Femur (tissue), 1 donor: ENCODE data around the gene KLRC4.
"Not testable (repeated sequence)": the region's sequence is repeated elsewhere in the genome, so short reads cannot be mapped to it uniquely, and the experiment has no call there.

Experiments used
- DNase-seq: peaks from one replicate; pipeline ENCODE4 v3.0.0-alpha.2; 2017

KLRC4 gene, protein sequence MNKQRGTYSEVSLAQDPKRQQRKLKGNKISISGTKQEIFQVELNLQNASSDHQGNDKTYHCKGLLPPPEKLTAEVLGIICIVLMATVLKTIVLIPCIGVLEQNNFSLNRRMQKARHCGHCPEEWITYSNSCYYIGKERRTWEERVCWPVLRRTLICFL

DNA sequence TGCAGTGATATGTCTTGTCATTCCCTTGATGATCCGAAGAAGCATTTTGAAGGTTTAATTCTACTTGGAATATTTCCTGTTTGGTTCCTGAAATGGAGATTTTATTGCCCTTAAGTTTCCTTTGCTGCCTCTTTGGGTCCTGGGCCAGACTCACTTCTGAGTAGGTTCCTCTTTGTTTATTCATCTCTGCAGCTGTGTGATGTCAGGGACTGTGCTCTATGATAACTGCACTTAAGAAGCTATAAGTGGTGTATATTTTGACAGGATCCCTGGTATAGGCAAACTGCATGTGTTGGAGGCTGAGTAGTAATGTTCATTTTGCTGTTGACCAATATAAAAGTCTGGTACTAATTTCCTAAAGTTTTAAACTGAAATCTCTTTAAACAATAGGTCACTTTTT, at the start of gene KLRC4:
Gene KLRC4, minus strand, starts transcription at position 366 of the 400 bp plus-strand sequence. Its CDS starts 182 bp downstream, at position 184.
- no peak for DNase-seq

DNA sequence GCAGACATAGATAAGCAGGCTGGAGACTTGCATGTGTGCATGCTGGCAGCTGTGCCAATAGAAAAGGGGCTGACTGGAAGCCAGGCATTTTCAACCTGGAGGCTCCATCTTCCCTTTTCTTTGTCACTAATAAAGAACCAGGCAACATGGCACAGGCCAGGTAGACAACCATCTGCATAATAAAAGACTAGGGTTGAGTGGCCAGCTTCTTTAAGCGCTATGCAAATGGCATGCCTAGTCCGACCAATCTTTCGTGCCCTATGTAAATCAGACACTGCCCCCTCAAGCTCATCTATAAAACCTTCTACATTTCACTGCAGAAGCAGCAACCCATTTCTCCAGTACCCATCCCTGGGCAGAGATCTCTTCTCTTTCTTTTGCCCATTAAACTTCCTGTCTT, 48.2 kb upstream of the KLRC4 start:
- DNase-seq: no peak

DNA sequence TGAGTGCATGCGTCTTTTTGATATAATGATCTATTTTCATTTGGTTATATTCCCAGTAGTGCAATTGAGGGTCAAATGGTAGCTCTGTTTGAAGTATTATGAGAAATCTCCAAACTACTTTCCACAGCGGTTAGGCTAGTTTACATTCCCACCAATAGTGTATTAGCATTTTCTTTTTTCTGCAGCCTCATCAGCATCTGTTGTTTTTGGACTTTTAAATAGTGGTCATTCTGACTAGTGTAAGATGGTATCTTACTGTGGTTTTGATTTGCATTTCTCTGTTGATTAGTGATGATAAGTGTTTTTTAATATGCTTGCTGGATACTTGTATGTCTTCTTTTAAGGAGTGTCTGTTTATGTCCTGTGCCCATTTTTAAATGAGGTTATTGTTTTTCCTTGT, 47.3 kb upstream of the KLRC4 start:
- DNase-seq: no peak

DNA sequence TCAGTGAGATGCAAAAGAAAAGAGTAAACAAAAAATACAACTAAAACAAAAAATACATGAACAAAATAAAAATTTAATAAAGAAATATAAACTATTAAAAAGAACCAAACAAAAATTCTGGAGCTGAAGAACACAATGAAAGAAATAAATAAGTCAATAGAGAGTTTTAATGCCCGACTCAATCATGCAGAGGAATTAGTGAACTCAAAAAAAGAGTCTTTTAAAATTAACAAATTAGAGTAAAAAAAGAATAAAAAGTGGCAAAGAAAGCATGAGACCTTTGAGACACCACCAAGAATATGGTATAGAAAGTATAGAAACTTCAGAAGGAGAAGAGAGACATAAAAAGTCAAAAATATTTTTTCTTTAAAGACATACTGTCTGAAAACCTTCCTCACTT, 46.2 kb upstream of the KLRC4 start:
- no peak for DNase-seq

DNA sequence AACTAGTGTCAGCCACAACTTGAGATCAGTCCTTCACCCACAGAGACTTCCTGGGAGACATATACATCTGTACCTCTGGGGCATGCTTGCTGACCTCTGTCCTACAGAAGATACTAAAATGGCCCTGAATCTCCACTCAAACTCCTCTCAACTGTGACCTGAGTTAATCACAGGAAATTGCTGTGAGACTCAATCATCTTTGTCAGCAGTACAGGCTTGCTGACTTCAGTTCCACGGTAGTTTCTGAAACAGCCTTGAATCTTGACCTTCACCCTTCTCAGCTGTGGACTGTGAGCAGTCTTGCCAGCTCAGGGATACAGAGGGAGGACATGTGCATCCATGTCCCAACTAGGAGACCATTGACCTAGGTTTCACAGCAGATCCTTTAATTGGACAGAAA, 45.0 kb upstream of the KLRC4 start:
- DNase-seq: no peak

DNA sequence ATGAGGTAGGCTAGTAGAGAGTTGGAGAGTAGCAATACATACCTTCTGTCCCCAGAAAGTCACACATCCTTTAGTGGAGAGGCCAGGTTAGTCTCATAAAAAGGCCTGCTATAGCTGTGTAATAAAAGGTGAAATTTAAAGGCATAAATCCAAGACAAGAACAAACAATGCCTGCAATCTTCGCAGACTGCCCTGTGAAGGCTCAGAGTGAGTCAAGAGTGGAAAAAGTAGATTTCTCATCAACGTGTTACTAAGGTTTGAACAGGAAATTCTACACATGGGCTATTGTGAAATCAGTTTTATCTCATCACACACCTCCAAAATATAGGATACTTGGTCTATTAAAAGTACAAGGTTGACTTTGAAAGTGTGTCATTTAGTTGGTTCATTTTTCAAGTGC, 43.6 kb upstream of the KLRC4 start, which contains the start of gene KLRC1:
Gene KLRC1, minus strand, starts transcription at position 222 of the 400 bp plus-strand sequence. CDS start 2,221 bp downstream, outside the sequence.
- DNase-seq: no peak

DNA sequence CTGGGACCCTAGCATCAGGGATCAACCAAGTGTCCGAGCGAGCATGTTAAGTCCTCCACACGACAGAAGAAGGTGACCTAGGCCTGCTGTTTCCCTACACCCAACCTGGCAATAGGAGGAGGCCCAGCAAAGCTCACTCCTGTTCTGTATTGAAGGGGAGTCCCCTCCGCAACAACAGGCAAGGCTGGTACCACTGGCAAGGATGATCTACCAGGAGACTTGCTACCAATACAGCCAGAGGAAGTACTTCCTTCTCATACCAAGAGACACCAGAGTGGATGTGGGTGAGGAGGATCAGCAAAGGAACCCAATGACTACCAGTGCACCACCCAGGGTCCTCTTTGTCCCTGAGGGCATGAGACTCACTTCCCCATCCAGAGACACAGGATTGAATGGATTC, 38.7 kb upstream of the KLRC4 start:
- peak; percentile 12 for DNase-seq

DNA sequence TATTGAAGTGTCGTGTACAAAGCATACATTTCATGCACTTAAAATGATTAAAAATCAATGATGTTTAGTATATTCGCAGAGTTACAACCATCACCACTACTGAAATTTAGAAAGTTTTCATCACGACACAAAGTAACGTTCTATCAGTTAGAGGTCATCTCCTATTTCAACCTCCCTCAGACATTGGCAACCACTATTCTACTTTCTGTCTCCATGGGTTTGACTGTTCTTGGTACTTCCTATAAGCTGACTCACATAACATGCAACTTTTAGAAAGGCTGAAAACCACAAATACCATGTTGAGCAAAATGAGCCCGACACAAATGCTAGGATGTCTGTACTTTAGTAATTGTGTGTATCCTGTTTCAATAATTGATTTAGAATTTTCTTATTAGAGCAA, 36.5 kb upstream of the KLRC4 start:
- DNase-seq: not testable (repeated sequence)

DNA sequence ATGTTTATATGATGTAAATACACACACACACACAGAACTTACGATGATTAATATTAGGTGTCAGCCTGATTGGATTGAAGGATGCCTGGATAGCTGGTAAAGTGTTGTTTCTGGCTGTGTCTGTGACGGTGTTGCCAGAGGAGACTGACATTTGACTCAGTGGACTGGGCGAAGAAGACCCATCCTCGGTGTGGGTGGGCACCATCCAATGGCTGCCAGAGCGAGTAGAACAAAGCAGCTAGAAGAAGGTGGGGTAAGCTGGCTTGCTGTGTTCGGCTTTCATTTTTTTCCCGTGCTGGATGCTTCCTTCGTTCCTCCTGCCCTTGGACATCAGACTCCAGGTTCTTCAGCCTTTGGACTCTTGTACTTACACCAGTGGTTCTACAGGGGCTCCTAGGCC, 31.6 kb upstream of the KLRC4 start:
- not testable (repeated sequence) for DNase-seq

DNA sequence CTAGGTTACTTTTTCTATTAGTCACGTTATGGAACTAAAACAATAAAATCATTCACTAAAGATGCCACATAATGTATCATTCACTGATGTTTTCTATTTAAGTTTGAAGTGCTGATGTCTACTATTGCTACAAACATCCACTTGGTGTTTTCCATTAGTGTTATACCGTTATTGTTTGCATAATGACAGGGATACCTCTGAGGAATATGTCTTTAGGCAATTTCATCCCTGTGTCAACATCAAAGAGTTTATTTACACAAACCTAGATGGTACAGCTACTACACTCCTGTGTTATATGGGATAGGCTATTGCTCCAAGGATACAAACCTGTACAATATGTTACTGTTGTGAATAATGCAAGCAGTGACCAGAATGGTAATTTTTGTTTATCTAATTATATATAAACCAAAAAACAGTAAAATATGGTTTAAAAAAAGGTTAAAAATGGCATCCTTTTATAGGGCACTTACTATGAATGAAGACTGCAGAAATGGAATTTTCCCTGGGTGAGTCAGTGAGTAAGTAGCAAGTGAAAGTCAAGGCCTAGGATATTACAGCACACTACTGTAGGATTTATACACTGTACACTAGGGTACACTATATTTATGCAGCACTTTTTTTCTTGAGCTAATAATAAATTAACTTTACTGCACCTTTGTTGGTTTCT, 30.2 kb upstream of the KLRC4 start:
- DNase-seq: not testable (repeated sequence)

DNA sequence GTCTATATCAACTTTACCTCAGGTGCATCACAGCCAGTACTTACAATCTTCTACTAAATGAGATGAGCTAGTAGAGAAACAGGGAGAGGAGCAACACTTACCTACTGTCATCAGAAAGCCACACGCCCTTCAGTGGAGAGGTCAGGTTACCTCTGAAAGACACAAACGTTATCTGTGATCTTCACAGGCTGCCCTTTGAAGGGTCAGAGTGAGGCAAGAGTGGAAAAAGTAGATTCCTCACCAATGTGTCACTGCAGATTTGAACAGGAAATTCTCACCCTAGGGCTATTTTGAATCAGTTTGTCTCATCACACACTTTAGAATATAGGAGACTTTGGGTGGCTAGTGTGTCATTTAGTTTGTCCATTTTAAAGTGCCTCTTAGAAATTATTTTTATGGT, 28.0 kb upstream of the KLRC4 start:
- not testable (repeated sequence) for DNase-seq

DNA sequence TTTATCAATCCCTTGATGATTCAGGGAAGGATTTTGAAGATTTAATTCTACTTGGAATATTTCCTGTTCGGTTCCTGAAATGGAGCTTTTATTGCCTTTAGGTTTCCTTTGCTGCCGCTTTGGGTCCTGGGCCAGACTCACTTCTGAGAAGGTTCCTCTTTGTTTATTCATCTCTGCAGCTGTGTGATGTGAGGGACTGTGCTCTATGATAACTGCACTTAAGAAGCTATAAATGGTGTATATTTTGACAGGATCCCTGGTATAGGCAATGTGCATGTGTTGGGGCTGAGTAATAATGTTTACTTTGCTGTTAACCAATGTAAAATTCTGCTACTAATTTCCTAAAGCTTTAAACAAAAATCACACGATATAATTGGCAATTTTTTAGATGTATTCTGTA, 26.3 kb upstream of the KLRC4 start, which contains the start of gene KLRC2:
Gene KLRC2, minus strand, starts transcription at position 195 of the 400 bp plus-strand sequence. Its CDS starts 24 bp downstream, at position 171.
- DNase-seq: peak; percentile 20

DNA sequence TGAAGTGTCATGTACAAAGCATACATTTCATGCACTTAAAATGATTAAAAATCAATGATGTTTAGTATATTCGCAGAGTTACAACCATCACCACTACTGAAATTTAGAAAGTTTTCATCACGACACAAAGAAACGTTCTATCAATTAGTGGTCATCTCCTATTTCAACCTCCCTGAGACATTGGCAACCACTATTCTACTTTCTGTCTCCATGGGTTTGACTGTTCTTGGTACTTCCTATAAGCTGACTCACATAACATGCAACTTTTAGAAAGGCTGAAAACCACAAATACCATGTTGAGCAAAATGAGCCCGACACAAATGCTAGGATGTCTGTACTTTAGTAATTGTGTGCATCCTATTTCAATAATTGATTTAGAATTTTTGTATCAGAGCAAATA, 21.1 kb upstream of the KLRC4 start:
- DNase-seq: not testable (repeated sequence)

DNA sequence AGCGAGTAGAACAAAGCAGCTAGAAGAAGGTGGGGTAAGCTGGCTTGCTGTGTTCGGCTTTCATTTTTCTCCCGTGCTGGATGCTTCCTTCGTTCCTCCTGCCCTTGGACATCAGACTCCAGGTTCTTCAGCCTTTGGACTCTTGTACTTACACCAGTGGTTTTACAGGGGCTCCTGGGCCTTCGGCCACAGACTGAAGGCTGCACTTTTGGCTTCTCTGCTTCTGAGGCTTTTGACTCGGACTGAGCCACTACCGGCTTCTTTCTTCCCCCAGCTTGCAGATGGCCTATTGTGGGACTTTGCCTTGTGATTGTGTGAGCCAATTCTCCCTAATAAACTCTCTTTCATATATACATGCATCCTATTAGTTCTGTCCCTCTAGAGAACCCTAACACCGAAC, 16.4 kb upstream of the KLRC4 start:
- not testable (repeated sequence) for DNase-seq

DNA sequence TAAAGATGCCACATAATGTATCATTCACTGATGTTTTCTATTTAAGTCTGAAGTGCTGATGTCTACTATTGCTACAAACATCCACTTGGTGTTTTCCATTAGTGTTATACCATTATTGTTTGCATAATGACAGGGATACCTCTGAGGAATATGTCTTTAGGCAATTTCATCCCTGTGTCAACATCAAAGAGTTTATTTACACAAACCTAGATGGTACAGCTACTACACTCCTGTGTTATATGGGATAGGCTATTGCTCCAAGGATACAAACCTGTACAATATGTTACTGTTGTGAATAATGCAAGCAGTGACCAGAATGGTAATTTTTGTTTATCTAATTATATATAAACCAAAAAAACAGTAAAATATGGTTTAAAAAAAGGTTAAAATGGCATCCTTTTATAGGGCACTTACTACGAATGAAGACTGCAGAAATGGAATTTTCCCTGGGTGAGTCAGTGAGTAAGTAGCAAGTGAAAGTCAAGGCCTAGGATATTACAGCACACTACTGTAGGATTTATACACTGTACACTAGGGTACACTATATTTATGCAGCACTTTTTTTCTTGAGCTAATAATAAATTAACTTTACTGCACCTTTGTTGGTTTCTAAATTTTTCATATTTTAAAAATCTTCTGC, 14.8 kb upstream of the KLRC4 start:
- not testable (repeated sequence) for DNase-seq

DNA sequence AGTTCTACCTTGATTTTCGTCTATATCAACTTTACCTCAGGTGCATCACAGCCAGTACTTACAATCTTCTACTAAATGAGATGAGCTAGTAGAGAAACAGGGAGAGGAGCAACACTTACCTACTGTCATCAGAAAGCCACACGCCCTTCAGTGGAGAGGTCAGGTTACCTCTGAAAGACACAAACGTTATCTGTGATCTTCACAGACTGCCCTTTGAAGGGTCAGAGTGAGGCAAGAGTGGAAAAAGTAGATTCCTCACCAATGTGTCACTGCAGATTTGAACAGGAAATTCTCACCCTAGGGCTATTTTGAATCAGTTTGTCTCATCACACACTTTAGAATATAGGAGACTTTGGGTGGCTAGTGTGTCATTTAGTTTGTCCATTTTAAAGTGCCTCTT, 12.6 kb upstream of the KLRC4 start:
- not testable (repeated sequence) for DNase-seq

DNA sequence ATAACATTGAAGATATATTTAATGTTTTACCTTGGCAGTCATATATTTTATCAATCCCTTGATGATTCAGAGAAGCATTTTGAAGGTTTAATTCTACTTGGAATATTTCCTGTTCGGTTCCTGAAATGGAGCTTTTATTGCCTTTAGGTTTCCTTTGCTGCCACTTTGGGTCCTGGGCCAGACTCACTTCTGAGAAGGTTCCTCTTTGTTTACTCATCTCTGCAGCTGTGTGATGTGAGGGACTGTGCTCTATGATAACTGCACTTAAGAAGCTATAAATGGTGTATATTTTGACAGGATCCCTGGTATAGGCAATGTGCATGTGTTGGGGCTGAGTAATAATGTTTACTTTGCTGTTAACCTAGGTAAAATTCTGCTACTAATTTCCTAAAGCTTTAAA, 10.8 kb upstream of the KLRC4 start, which contains the start of gene KLRC3:
Gene KLRC3, minus strand, starts transcription at position 262 of the 400 bp plus-strand sequence. Its CDS starts 45 bp downstream, at position 217.
- DNase-seq: not testable (repeated sequence)

DNA sequence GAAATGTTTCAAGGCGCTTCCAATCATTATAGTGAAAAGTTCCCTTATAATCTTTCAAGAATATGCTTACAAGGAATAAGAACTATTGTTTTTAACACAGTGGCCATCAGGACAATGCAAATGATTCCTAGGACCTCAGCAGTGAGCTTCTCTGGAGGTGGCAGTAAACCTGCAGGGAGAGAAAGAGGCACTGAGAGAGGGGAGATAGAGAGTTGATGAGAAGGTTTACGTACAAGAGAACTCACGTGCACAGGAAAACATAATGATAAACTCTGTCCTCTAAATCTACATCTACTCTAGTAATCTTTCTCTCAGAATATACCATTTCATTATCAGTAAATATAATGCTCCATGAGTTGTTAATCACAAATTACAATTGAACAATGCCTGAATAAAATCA, 715 bp downstream of the KLRC4 start:
- DNase-seq: no peak

DNA sequence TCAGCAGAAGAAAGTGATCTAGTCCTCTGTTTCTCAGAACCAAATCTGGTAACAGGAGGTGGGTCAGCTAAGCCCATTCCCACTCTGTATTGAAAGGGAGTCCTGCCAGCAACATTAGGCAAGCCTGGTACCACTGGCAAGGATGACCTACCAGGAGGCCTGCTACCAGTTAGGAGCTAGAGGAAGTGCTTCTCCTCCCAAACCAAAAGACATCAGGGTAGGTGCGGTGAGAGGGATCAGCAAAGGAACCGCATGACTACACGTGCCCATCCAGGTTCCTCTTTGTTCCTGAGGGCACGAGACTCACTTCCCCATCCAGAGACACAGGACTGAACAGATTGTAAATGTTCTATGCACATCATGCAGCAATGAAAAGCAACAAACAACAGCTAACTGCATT, 2.8 kb downstream of the KLRC4 start:
- DNase-seq: peak; percentile 26

DNA sequence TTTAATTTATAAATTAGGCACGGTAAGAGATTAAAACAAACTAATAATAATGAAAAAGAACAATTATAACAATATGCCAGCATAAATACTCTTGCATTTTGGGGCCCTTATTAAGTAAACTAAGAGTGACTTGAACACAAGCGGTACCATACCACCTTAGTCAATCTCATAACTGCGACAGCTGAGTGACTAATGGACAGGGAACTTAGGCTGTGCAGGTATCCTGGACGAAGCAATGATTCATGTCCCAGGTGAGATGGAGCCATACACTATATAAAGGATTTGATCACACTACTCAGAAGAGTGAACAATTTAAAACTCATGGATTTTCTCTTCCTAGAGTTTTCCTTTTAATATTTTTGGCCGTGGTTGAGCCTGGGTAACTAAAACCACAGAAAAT, 4.3 kb downstream of the KLRC4 start:
- DNase-seq: no peak

DNA sequence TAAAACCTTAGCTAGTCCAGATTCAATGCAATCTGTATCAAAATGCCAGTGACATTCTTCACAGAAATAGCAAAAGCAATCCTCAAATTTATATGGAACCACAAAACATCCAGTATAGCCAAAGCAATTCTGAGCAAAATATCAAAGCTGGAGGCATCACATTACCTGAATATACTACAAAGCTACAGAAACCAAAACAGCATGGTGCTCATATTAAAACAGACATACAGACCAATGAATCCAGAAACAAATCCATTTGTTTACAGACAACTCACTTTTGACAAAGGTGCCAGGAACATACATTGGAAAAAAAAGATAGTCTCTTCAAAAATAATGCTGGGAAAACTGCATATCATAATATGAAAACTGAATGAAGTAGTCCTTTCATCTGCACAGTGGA, 4.8 kb downstream of the KLRC4 start:
- DNase-seq: no peak

DNA sequence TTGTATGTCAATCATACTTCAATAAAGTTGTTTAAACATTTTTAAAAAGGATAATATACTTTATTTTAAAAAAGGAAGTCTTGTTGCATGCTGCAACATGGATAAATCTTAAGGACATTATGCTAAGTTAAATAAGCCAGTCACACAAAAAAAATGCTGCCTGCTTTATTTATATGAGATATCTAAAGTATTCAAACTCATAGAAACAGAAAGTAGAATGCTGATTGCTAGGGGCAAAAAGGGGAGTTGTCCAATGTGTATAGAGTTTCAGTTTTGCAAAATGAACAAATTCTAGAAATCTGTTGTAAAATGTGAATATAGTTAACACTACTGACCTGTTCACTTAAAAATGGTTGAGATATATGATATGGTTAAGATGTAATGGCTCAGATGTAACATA, 8.7 kb downstream of the KLRC4 start:
- no peak for DNase-seq

DNA sequence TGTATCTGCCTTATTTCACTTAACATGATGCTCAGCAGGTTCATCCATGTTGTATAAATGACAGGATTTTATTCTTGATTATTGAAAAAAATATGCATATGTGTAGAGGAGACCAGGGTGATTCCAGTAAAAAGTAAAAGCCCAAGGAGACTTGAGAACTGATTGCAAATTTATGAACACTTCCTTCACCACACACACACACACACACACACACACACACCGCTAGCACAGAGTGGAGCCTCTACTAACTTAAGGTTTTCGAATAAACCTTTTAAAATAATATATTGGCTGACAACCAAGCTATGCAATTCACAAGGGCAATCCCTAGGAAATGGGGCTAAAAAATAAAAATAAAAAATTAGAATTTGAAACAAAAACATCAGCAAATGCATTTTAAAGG, 11.4 kb downstream of the KLRC4 start:
- no peak for DNase-seq

DNA sequence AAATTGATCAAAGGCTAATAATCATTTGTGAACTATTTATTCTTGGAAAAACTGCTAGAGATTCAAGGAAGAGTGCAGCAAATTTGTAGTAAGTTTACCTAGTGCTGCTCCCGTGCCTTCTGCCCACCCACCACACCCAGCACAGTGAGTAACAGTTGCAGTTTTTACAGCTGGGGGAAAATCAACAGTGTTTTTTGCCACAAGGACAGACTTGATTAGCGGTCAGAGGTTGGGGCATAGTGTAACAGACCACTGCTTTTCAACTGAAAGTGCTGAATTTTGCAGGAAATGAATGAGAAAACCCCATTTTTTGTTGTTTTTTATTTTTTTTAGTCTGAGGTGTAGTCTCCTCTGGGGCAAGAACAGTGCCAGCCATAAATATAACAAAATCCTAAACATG, 12.3 kb downstream of the KLRC4 start:
- no peak for DNase-seq
